DMS79 treated with DMSO at 0.1 percent for 48 hours (cell line): ENCODE measurements around the gene ROBO4.

Experiments used
- DNase-seq: peaks from one replicate; lab custom pipeline; 2025; lab: John Stamatoyannopoulos, UW

Gene ROBO4

GRCh38 chr11:124872741-124873140 is 24.9 kb downstream of the ROBO4 start:
- DNase-seq, result no peak

- no peak for DNase-seq
Observed at GRCh38 chr11:124872280-124872679, 25.4 kb downstream of the ROBO4 start.

- DNase-seq, result no peak
Observed at GRCh38 chr11:124870430-124870829, 27.2 kb downstream of the ROBO4 start.

- no peak for DNase-seq
Observed at GRCh38 chr11:124869856-124870387, 27.7 kb downstream of the ROBO4 start.

GRCh38 chr11:124869331-124869730 is 28.3 kb downstream of the ROBO4 start:
- DNase-seq, result no peak

- DNase-seq, result no peak
Observed at GRCh38 chr11:124868331-124869274, 29.1 kb downstream of the ROBO4 start.

- DNase-seq, result peak; percentile 32
Observed at GRCh38 chr11:124867700-124868099, 30.0 kb downstream of the ROBO4 start.

GRCh38 chr11:124865902-124866851 is 31.5 kb downstream of the ROBO4 start:
- peak; percentile 31 for DNase-seq

GRCh38 chr11:124865181-124865901 is 32.3 kb downstream of the ROBO4 start, which contains the start of gene ROBO3:
ROBO3 (plus strand) TSS chr11:124865432; CDS start chr11:124865578, 146 bp downstream.
- no peak for DNase-seq

GRCh38 chr11:124864892-124865180 is 32.8 kb downstream of the ROBO4 start:
- no peak for DNase-seq

GRCh38 chr11:124864176-124864891 is 33.3 kb downstream of the ROBO4 start:
- DNase-seq, result no peak

GRCh38 chr11:124863826-124864165 is 33.9 kb downstream of the ROBO4 start:
- DNase-seq, result no peak

- no peak for DNase-seq
Observed at GRCh38 chr11:124863137-124863825, 34.4 kb downstream of the ROBO4 start.

- DNase-seq, result no peak
Observed at GRCh38 chr11:124861670-124862069, 36.0 kb downstream of the ROBO4 start.

- no peak for DNase-seq
Observed at GRCh38 chr11:124859171-124859570, 38.5 kb downstream of the ROBO4 start.

GRCh38 chr11:124846070-124846673 is 51.5 kb downstream of the ROBO4 start:
- DNase-seq, result no peak

GRCh38 chr11:124844664-124845079 is 53.0 kb downstream of the ROBO4 start:
- DNase-seq, result no peak

- no peak for DNase-seq
Observed at GRCh38 chr11:124843616-124843910, 54.1 kb downstream of the ROBO4 start.

- DNase-seq, result peak; percentile 89
Observed at GRCh38 chr11:124842305-124842704, 55.4 kb downstream of the ROBO4 start.

GRCh38 chr11:124841840-124842239 is 55.8 kb downstream of the ROBO4 start:
- peak; percentile 91 for DNase-seq
